ENCODE measurements around the gene PARD3. TPM values are rescaled to one million over a fixed set of nuclear protein-coding genes. Genes with fewer than 3 reads are reported as not detected.

Gene PARD3
- total RNA-seq, 1 donor from 2014 or later, result 58.7 TPM

DNA sequence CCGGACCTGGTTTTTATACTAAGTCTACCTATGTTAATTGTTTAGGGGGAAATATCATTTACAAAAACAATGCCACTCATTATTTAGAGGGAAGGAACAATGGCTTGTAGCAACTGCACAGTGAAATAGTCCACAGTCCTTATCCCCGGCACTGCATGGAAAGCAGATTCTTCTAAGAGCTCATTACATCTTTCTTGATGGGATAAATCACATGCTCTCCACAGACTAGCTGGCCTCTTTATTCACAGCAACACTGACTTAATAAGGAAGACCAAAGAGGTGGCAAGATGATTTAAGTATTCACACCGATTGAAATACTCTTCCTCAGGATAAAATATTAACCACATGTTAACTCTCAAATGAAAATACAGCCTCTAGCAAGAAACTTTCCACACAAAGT, 349.4 kb downstream of the PARD3 start:
- TF ChIP-seq EZH2phosphoT487 (IDR thresholded peaks at IDR 0.05), result no peak
- TF ChIP-seq, protein P1, sequence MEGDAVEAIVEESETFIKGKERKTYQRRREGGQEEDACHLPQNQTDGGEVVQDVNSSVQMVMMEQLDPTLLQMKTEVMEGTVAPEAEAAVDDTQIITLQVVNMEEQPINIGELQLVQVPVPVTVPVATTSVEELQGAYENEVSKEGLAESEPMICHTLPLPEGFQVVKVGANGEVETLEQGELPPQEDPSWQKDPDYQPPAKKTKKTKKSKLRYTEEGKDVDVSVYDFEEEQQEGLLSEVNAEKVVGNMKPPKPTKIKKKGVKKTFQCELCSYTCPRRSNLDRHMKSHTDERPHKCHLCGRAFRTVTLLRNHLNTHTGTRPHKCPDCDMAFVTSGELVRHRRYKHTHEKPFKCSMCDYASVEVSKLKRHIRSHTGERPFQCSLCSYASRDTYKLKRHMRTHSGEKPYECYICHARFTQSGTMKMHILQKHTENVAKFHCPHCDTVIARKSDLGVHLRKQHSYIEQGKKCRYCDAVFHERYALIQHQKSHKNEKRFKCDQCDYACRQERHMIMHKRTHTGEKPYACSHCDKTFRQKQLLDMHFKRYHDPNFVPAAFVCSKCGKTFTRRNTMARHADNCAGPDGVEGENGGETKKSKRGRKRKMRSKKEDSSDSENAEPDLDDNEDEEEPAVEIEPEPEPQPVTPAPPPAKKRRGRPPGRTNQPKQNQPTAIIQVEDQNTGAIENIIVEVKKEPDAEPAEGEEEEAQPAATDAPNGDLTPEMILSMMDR (IDR thresholded peaks at IDR 0.05), result no peak
- no peak for TF ChIP-seq EZH2 (IDR thresholded peaks at IDR 0.05)

DNA sequence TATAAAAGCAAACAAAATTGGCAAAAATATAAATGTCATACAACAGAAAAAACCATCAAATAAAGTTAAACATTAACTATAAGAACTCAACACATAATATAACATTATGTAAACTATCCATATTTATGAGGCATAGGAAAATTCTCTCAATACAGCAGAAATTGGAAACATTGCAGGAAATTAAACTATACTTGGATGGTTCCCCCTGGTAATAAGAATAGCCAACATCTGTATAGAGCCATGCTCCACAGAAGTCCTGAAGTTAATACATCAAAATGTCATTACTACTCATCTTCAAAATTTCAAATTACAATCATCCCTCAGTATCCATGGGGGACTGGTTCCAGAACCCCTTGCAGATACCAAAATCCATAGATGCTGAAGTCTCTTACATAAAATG, 350.5 kb downstream of the PARD3 start:
- no peaks in the 10 kb centered on the region for H3K27me3 ChIP-seq
- no peaks in the 10 kb centered on the region for H3K27me3 Mint-ChIP-seq (ENCODE audit: insufficient read depth, low read depth)
- H3K4me1 Mint-ChIP-seq, result peaks cover 8% of the 10 kb centered on the region
- H3F3A ChIP-seq (ENCODE audit: low read depth), result no peaks in the 10 kb centered on the region
- H3K9me3 ChIP-seq (ENCODE audit: low read depth), result no peaks in the 10 kb centered on the region
- H3K4me1 ChIP-seq, result peaks cover 2% of the 10 kb centered on the region
- TF ChIP-seq EZH2phosphoT487 (IDR thresholded peaks at IDR 0.05) (no peak), EZH2 (IDR thresholded peaks at IDR 0.05) (no peak)
- TF ChIP-seq, protein P1 (IDR thresholded peaks at IDR 0.05), result no peak
- no peak overlapping the region for H3K4me2 ChIP-seq
- H3K36me3 ChIP-seq, result no peaks in the 10 kb centered on the region
- H3K4me3 Mint-ChIP-seq, result no peak overlapping the region
- no peak for DNase-seq (ENCODE audit: low spot score)
- no peak overlapping the region for H3K27ac Mint-ChIP-seq
- H3K9me3 Mint-ChIP-seq, result no peaks in the 10 kb centered on the region
- peaks cover 8% of the 10 kb centered on the region for H3K36me3 Mint-ChIP-seq
- H2AFZ ChIP-seq (replicated peaks), result no peak overlapping the region
- H4K20me1 ChIP-seq (ENCODE audit: low read depth), result no peaks in the 10 kb centered on the region
- H3K4me3 ChIP-seq, result no peak overlapping the region
- no peak overlapping the region for H3K27ac ChIP-seq
- no peaks in the 10 kb centered on the region for H3K79me2 ChIP-seq (ENCODE audit: low read depth)
- no peak overlapping the region for H3K9ac ChIP-seq

More for the DNA sequence above, 349.4 kb downstream of the PARD3 start:
- Mint-ChIP-seq H3K4me1 (peaks cover 8% of the 10 kb centered on the region), H3K9me3 (no peaks in the 10 kb centered on the region), H3K27ac (no peak overlapping the region), H3K36me3 (peaks cover 11% of the 10 kb centered on the region), H3K27me3 (ENCODE audit: insufficient read depth, low read depth) (no peaks in the 10 kb centered on the region), H3K4me3 (no peak overlapping the region)
- DNase-seq (ENCODE audit: low spot score), result no peak
- Histone ChIP-seq H3K4me3 (no peak overlapping the region), H3K9ac (no peak overlapping the region), H3K79me2 (ENCODE audit: low read depth) (no peaks in the 10 kb centered on the region), H2AFZ (replicated peaks) (no peak overlapping the region), H3K27ac (no peak overlapping the region), H3K27me3 (no peaks in the 10 kb centered on the region), H3K36me3 (no peaks in the 10 kb centered on the region), H4K20me1 (ENCODE audit: low read depth) (no peaks in the 10 kb centered on the region), H3K4me1 (peaks cover 2% of the 10 kb centered on the region), H3F3A (ENCODE audit: low read depth) (no peaks in the 10 kb centered on the region), H3K9me3 (ENCODE audit: low read depth) (no peaks in the 10 kb centered on the region), H3K4me2 (no peak overlapping the region)

DNA sequence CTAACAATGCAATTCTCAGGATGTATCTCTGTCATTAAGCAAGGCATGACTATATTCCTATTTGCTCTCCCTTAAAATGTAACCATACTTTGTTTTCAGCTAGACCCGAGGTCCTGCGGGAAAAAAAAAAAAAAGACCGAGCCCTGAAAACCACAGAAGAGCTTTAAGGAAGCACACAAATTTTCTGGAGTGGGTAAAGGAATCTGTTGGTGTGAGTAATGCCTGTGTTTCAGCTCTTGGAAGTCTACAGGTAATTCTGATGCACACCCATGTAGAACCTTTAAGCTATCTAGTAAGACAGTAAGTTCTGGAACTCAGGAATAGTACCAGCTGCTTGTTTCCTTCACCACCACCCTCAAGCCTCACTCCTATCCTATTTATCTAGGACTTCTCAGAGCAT, 351.1 kb downstream of the PARD3 start:
- Histone ChIP-seq H3K4me3 (no peak overlapping the region), H3K36me3 (no peaks in the 10 kb centered on the region), H3K9me3 (ENCODE audit: low read depth) (no peaks in the 10 kb centered on the region), H3K79me2 (ENCODE audit: low read depth) (no peaks in the 10 kb centered on the region), H3K27ac (no peak overlapping the region), H3K27me3 (no peaks in the 10 kb centered on the region), H3K4me1 (peaks cover 2% of the 10 kb centered on the region), H3K9ac (no peak overlapping the region), H3F3A (ENCODE audit: low read depth) (no peaks in the 10 kb centered on the region), H2AFZ (replicated peaks) (no peak overlapping the region), H4K20me1 (ENCODE audit: low read depth) (no peaks in the 10 kb centered on the region), H3K4me2 (no peak overlapping the region)
- Mint-ChIP-seq H3K4me1 (peaks cover 8% of the 10 kb centered on the region), H3K9me3 (no peaks in the 10 kb centered on the region), H3K27ac (no peak overlapping the region), H3K27me3 (ENCODE audit: insufficient read depth, low read depth) (no peaks in the 10 kb centered on the region), H3K36me3 (peaks cover 8% of the 10 kb centered on the region), H3K4me3 (no peak overlapping the region)
- TF ChIP-seq, protein P1 (IDR thresholded peaks at IDR 0.05), result no peak
- no peak for TF ChIP-seq EZH2phosphoT487 (IDR thresholded peaks at IDR 0.05)
- no peak for TF ChIP-seq EZH2 (IDR thresholded peaks at IDR 0.05)
- DNase-seq (ENCODE audit: low spot score), result no peak

All from neural progenitor cell (in vitro differentiated cells).